22Rv1 (cell line): ENCODE data around the gene SEL1L.

Experiments
- ZFX ChIP-seq: fragments of 450-650 bp; IDR thresholded peaks from 2 replicates; pipeline ENCODE4 v1.6.1; 2017; ENCODE audit warnings: antibody characterized with exemption, borderline replicate concordance
- TF ChIP-seq, protein P1 (sequence below): fragments of 450-650 bp; IDR thresholded peaks from 2 replicates; pipeline ENCODE4 v1.5.1; 2017; ENCODE audit warnings: mild to moderate bottlenecking

DNA sequence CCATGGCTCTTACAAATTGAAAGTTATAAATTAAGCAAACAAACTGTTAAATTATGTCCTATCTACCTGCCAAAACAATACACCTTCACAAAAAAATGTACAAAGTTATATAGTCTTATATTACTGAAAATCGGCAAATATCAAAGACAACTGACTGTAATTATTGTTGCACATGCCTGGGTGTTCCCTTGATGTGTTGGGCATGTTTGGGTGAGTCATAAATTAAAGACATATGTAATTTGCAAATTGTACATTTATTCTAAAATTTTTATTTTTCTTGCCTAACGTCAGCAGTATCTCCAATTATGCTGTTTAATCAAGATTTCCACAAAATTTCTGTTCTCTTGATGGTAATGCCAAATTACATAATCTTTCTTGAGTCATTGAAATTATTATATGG, 22.0 kb upstream of the SEL1L start:
- TF ChIP-seq, protein P1, sequence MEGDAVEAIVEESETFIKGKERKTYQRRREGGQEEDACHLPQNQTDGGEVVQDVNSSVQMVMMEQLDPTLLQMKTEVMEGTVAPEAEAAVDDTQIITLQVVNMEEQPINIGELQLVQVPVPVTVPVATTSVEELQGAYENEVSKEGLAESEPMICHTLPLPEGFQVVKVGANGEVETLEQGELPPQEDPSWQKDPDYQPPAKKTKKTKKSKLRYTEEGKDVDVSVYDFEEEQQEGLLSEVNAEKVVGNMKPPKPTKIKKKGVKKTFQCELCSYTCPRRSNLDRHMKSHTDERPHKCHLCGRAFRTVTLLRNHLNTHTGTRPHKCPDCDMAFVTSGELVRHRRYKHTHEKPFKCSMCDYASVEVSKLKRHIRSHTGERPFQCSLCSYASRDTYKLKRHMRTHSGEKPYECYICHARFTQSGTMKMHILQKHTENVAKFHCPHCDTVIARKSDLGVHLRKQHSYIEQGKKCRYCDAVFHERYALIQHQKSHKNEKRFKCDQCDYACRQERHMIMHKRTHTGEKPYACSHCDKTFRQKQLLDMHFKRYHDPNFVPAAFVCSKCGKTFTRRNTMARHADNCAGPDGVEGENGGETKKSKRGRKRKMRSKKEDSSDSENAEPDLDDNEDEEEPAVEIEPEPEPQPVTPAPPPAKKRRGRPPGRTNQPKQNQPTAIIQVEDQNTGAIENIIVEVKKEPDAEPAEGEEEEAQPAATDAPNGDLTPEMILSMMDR = no peak
- TF ChIP-seq ZFX = no peak
